Gastroesophageal sphincter (tissue), 4 donors: ENCODE results near the gene ESRRA. TPM values are rescaled to one million over a fixed set of nuclear protein-coding genes. Genes with fewer than 3 reads are reported as not detected.

ENCODE experiments used
- ATAC-seq: fragments of 150-250 bp; one replicate; pipeline ENCODE4 v1.9.1; 2016; ENCODE audit warnings: mild to moderate bottlenecking, moderate library complexity
- H3K27ac ChIP-seq, 4 donors: fragments of 200-600 bp; sonication (generic) in 3 of 4; 1 replicate in 3 of 4; 2 replicates in 1 of 4; pipeline ENCODE4 v1.5.1; 2016 to 2019
- H3K27me3 ChIP-seq: fragments of 200-600 bp; sonication (generic); one replicate; pipeline ENCODE4 v1.5.1; 2019
- H3K36me3 ChIP-seq, 2 donors: fragments of 200-600 bp; sonication (generic); one replicate each; pipeline ENCODE4 v1.5.1; 2019; ENCODE audit warnings: control low read depth in 1 of 2
- H3K4me1 ChIP-seq, 3 donors: fragments of 200-600 bp; sonication (generic); 1 replicate in 2 of 3; 2 replicates in 1 of 3; pipeline ENCODE4 v1.5.1; 2016 to 2019; ENCODE audit warnings: control low read depth in 2 of 3
- H3K4me3 ChIP-seq, 2 donors: fragments of 200-600 bp; sonication (generic); one replicate each; pipeline ENCODE4 v1.5.1; 2019; ENCODE audit warnings: mild to moderate bottlenecking in 1 of 2, moderate library complexity in 1 of 2
- H3K9me3 ChIP-seq, 3 donors: fragments of 200-600 bp; sonication (generic); one replicate each; pipeline ENCODE4 v1.5.1; 2017 to 2019; ENCODE audit warnings: control low read depth in 2 of 3
- EP300 ChIP-seq: sonication (generic); formaldehyde crosslinking; IDR thresholded peaks from one replicate; pipeline ENCODE4 v1.6.1; 2017; ENCODE audit warnings: antibody characterized with exemption, mild to moderate bottlenecking
- POLR2A ChIP-seq, 2 donors: fragments of 450-650 bp; IDR thresholded peaks; one replicate each; pipeline ENCODE4 v1.6.1; 2017; ENCODE audit warnings: antibody characterized with exemption in 2 of 2, mild to moderate bottlenecking in 2 of 2, moderate library complexity in 1 of 2
- POLR2AphosphoS5 ChIP-seq: sonication (generic); formaldehyde crosslinking; IDR thresholded peaks from one replicate; pipeline ENCODE4 v1.6.1; 2017; ENCODE audit warnings: antibody characterized with exemption
- whole genome bisulfite sequencing, 2 donors: methylation state at CpG; one replicate each; pipeline ENCODE4 v1.1.5; 2018; ENCODE audit warnings: low coverage in 1 of 2; 5-methylcytosine and 5-hydroxymethylcytosine counted together
- total RNA-seq, 4 donors: library from RNA; depleted of rRNA; stranded (reverse); fragments of >200 nt; gene quantifications; one replicate each; pipeline ENCODE4 v1.1.0, GENCODE V29; 2016
- TF ChIP-seq, protein P1 (sequence below), 4 experiments: fragments of 200-600 bp in 2 of 4; fragments of 450-650 bp in 2 of 4; sonication (generic) in 1 of 4; IDR thresholded peaks; one replicate each; pipeline ENCODE4 v1.5.1; 2017 to 2019; ENCODE audit warnings: antibody characterized with exemption in 4 of 4, mild to moderate bottlenecking in 2 of 4, moderate library complexity in 2 of 4

Gene ESRRA
- total RNA-seq, 4 donors from 2014 or later, result 39.8 to 77.1 (median 71.2) TPM

DNA sequence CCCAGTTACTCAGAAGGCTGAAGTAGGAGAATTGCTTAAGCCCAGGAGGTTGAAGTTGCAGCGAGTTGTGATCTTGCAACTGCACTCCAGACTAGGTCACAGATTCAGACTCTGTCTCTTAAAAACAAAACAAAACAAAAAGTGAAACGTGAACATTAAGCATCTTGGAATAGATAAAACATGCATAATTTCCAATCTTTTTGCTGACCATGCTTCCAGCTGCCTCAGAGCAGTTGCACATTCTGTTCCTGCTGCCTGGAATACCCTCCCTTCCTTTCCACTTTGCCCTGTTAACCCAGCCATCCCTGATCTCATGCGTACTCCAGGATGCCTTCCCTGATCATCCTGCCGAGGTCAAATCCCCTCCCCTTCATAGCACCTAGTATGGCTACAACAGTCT lies 34.0 kb downstream of the ESRRA start:
- H3K27ac ChIP-seq, result no peak overlapping the region
- H3K9me3 ChIP-seq, result no peaks in the 10 kb centered on the region

DNA sequence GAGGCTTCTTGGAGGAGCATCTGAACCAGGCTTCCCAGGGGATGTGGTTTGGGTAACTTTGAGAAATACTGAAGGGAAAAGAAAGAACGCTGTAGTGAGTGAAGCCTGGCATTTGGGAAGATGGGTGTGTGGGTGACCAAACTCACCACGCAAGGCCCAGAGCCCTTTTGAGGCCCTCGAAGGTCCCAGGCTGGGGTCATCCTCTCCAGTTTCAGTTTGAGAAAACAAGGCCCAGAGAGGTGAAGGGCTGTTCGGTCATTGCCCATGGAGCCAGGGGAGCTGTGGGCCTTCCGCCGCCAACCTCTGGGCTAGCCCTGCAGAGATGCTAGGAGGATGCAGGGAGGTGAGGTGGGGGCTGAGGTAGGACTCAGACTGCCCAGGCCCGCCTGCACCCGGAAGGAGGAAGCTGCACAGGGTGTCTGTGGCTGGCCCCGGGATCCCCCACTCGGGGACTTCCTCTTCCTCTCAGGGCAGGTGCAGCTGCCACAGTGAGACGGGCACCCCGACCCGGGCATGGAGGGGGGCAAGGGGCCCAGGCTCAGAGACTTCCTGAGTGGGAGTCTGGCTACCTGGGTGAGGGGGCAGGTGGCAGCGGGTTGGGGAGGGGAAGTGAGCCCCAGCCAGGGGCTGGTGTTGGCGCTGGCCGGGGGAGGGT lies 34.6 kb downstream of the ESRRA start, which contains the start of gene CCDC88B:
CCDC88B (plus strand) TSS at position 451 of the 655 bp plus-strand sequence; CDS start at position 514, 63 bp downstream.
- 60 to 87% methylated on average over 3 to 6 of the region's 16 CpGs for WGBS, 2 donors
- TF ChIP-seq POLR2A (IDR thresholded peaks at IDR 0.05) (no peak), POLR2AphosphoS5 (no peak), EP300 (no peak)
- TF ChIP-seq, protein P1, sequence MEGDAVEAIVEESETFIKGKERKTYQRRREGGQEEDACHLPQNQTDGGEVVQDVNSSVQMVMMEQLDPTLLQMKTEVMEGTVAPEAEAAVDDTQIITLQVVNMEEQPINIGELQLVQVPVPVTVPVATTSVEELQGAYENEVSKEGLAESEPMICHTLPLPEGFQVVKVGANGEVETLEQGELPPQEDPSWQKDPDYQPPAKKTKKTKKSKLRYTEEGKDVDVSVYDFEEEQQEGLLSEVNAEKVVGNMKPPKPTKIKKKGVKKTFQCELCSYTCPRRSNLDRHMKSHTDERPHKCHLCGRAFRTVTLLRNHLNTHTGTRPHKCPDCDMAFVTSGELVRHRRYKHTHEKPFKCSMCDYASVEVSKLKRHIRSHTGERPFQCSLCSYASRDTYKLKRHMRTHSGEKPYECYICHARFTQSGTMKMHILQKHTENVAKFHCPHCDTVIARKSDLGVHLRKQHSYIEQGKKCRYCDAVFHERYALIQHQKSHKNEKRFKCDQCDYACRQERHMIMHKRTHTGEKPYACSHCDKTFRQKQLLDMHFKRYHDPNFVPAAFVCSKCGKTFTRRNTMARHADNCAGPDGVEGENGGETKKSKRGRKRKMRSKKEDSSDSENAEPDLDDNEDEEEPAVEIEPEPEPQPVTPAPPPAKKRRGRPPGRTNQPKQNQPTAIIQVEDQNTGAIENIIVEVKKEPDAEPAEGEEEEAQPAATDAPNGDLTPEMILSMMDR (IDR thresholded peaks at IDR 0.05), result no peak
- Histone ChIP-seq H3K4me3 (peak within 1 kb of the TSS in 1 of 2 donors; percentile 39), H3K27ac (peak within 1 kb of the TSS in 1 of 4 donors; percentile 14), H3K36me3 (no peaks in the 10 kb centered on the region), H3K27me3 (no peaks in the 10 kb centered on the region), H3K4me1 (peaks cover 0 to 26% (median 10%) of the 10 kb centered on the region in 3 donors), H3K9me3 (no peaks in the 10 kb centered on the region)
- ATAC-seq, result no peak

More for the DNA sequence above, 34.0 kb downstream of the ESRRA start:
- ATAC-seq, result no peak
- no peaks in the 10 kb centered on the region for H3K36me3 ChIP-seq
- H3K4me3 ChIP-seq, result no peak overlapping the region
- H3K27me3 ChIP-seq, result no peaks in the 10 kb centered on the region
- 57 to 65% methylated on average over 2 to 4 of the region's 4 CpGs for WGBS, 2 donors
- TF ChIP-seq, protein P1 (IDR thresholded peaks at IDR 0.05), result no peak
- TF ChIP-seq POLR2AphosphoS5, result no peak
- TF ChIP-seq EP300, result no peak
- no peak for TF ChIP-seq POLR2A (IDR thresholded peaks at IDR 0.05)
- H3K4me1 ChIP-seq, result peaks cover 0 to 26% (median 10%) of the 10 kb centered on the region in 3 donors

DNA sequence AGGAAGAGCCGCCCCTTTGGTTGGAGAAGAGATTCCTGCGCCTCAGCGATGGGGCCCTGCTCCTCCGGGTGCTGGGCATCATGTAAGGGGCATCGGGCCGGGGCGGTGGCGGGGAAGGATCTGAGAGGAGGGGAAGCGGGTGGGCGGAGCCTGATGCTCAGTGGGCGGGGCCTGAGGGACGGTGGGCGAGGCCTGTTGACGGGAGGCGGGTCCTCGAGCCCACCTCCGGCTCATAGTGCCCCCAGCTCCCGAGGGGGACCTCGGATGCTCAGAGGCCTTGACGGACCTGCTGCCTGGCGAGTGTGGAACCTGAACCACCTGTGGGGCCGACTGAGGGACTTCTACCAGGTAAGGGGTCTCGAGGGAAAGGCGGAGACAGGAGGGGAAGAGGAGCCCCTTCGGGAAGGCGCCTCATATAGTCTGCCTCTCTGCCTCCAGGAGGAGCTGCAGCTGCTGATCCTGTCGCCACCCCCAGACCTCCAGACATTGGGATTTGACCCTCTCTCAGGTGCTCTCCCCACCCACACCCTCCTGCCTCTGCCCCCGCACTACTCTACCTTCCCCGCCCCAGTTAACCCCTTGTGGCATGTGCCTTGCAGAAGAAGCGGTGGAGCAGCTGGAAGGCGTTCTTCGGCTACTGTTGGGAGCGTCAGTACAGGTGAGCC lies 35.5 kb downstream of the ESRRA start:
- ATAC-seq, result no peak
- 39 to 50% methylated on average over 2 to 3 of the region's 33 CpGs for WGBS, 2 donors

DNA sequence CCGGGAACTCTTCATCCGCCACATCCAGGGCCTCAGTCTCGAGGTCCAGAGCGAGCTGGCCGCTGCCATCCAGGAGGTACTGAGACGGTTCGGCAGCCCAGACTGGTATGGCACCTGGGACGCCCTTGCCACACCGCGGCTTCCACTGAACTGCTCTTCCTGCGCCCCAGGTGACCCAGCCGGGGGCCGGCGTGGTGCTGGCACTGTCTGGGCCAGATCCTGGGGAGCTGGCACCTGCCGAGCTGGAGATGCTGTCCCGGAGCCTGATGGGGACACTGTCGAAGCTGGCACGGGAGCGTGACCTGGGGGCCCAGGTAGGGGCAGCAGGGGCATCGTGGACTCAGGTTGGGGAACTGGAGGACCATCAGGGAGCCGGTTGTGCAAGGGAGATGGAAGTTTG lies 36.1 kb downstream of the ESRRA start:
- TF ChIP-seq POLR2AphosphoS5, result no peak
- no peak for TF ChIP-seq POLR2A (IDR thresholded peaks at IDR 0.05)
- no peak for TF ChIP-seq EP300
- TF ChIP-seq, protein P1 (IDR thresholded peaks at IDR 0.05), result no peak
- Histone ChIP-seq H3K4me1 (peaks cover 0 to 26% (median 10%) of the 10 kb centered on the region in 3 donors), H3K9me3 (no peaks in the 10 kb centered on the region), H3K27me3 (no peaks in the 10 kb centered on the region), H3K4me3 (no peak overlapping the region), H3K27ac (no peak overlapping the region), H3K36me3 (no peaks in the 10 kb centered on the region)
- WGBS, 2 donors, result no CpG with 5 or more reads among the region's 21 CpGs
- no peak for ATAC-seq

More for the DNA sequence above, 35.5 kb downstream of the ESRRA start:
- Histone ChIP-seq H3K4me3 (peak overlapping the region in 1 of 2 donors; percentile 39), H3K9me3 (no peaks in the 10 kb centered on the region), H3K36me3 (no peaks in the 10 kb centered on the region), H3K27ac (no peak overlapping the region), H3K27me3 (no peaks in the 10 kb centered on the region), H3K4me1 (peaks cover 0 to 26% (median 10%) of the 10 kb centered on the region in 3 donors)
- TF ChIP-seq, protein P1 (IDR thresholded peaks at IDR 0.05), result no peak
- TF ChIP-seq POLR2A (IDR thresholded peaks at IDR 0.05) (no peak), POLR2AphosphoS5 (no peak), EP300 (no peak)
